ENCODE results near the gene SVIL. TPM values are rescaled to one million over a fixed set of nuclear protein-coding genes. Genes with fewer than 3 reads are reported as not detected.

The SVIL gene
- total and polyA plus RNA-seq, 2 of the 13 experiments (the other 11 are each of a cell fraction or from before 2014, with no cell fraction given) = 3.9 to 12.1 TPM

DNA sequence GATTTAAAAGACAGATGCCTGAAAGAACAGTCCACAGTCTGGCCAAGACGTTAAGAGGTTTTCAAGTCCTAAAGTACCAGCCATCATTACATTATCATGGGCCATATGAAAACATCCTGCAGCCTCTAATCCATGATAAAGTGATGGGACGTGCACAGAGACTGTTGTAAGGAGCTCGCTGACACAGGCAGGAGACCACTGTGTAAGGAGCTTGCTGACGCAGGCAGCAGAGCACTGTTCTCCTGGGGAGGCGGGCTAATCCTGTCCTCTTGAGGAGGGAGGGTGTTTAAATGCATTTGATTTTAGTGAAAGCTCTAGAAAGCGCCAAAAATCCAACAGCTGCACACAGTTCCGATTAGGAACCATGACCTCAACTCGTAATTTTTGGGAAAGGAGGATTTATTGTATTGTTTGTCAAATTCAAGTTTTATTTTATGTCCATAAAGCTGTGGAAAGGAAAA lies 16.9 kb downstream of the SVIL start:
- intact Hi-C loops (cut with micrococcal nuclease; ENCODE audit: unreplicated experiment) (loop anchor here (1.0 kb wide), 1 partner anchor 17 kb away; no protein-coding TSS in a partner anchor), in situ Hi-C loops (cut with HindIII; ENCODE audit: extremely low pct_ligation_motif_present, low pct_unique_long_range_greater_than_20kb) (no loop called here)
- ChIA-PET CTCF (ENCODE audit: low intra/inter-chr PET ratio, low total read pairs) (no interaction called here), POLR2A (interaction anchor here (1.8 to 2.5 kb wide), 3 partner anchors 10 to 117 kb away, joined by 4 to 11 read pairs (median 10); no protein-coding TSS in a partner anchor)
- Histone ChIP-seq H3K4me3 (replicated peaks in 1 of 3; ENCODE audit: insufficient read depth in 1 of 3, low read depth in 2 of 3, low read length in 3 of 3) (peak overlapping the region in 2 of 3 experiments; percentile 67; a peak in 4 of 6 replicates), H4K20me1 (ENCODE audit: insufficient read depth, low read length) (no peaks in the 10 kb centered on the region), H2AFZ (ENCODE audit: low read length) (no peak overlapping the region), H3K36me3 (replicated peaks in 1 of 2; ENCODE audit: control insufficient read depth in 1 of 2, insufficient read depth in 2 of 2, low read length in 2 of 2) (no peaks in the 10 kb centered on the region), H3K27me3 (ENCODE audit: control insufficient read depth in 1 of 2, insufficient read depth in 2 of 2, low read length in 2 of 2) (no peaks in the 10 kb centered on the region), H3K9ac (ENCODE audit: insufficient read depth, low read depth, low read length) (peak overlapping the region; percentile 72), H3K27ac (ENCODE audit: extremely low read length, insufficient read depth, low read length) (peak overlapping the region; percentile 88), H3K4me2 (ENCODE audit: low read depth, low read length) (peak overlapping the region; percentile 89), H3K9me3 (ENCODE audit: low read length) (no peaks in the 10 kb centered on the region), H3K79me2 (ENCODE audit: insufficient read depth, low read length) (peaks cover 6% of the 10 kb centered on the region), H3K4me1 (ENCODE audit: insufficient read depth, low read length) (peaks cover 50% of the 10 kb centered on the region)
- 53% methylated on average over 8 of the region's 8 CpGs for WGBS (ENCODE audit: low lambda C conversion rate)
- DNase-seq (ENCODE audit: low spot score) (no peak), ATAC-seq (peak; percentile 14; the same call in 2 of the 3 replicates), FAIRE-seq (no peak)
- no TSS peak for BruUV-seq (replicated peaks)
- TF ChIP-seq, protein P1, sequence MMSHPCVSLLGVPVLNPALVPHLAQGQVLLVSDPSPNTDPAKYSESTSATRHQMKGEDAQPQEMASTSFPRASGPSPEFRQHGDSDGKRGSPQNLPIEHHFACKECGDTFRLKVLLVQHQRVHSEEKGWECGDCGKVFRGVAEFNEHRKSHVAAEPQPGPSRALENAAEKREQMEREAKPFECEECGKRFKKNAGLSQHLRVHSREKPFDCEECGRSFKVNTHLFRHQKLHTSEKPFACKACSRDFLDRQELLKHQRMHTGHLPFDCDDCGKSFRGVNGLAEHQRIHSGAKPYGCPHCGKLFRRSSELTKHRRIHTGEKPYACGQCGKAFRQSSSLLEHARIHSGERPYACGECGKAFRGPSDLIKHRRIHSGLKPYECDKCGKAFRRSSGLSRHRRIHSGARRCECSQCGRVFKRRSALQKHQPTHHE (CRISPR knock-in tag; IDR thresholded peaks at IDR 0.05; ENCODE audit: borderline replicate concordance) = no peak
- TF ChIP-seq ZNF143 (CRISPR knock-in tag; IDR thresholded peaks at IDR 0.05) = no peak
- no peak for TF ChIP-seq PAX8 (CRISPR knock-in tag; IDR thresholded peaks at IDR 0.05; ENCODE audit: borderline replicate concordance)
- no peak for TF ChIP-seq ZNF570 (CRISPR knock-in tag; IDR thresholded peaks at IDR 0.05; ENCODE audit: borderline replicate concordance)
- TF ChIP-seq GRHL1 (CRISPR knock-in tag; conservative IDR thresholded peaks at IDR 0.05) = no peak
- TF ChIP-seq ARHGAP35 (CRISPR knock-in tag; IDR thresholded peaks at IDR 0.05; ENCODE audit: borderline replicate concordance) = no peak
- TF ChIP-seq ZNF382 (CRISPR knock-in tag; IDR thresholded peaks at IDR 0.05; ENCODE audit: borderline replicate concordance) = no peak
- TF ChIP-seq NR1H2 (CRISPR knock-in tag; IDR thresholded peaks at IDR 0.05; ENCODE audit: borderline replicate concordance, low read depth) = no peak
- no peak for TF ChIP-seq PLRG1 (conservative IDR thresholded peaks at IDR 0.05)
- TF ChIP-seq, protein P2, sequence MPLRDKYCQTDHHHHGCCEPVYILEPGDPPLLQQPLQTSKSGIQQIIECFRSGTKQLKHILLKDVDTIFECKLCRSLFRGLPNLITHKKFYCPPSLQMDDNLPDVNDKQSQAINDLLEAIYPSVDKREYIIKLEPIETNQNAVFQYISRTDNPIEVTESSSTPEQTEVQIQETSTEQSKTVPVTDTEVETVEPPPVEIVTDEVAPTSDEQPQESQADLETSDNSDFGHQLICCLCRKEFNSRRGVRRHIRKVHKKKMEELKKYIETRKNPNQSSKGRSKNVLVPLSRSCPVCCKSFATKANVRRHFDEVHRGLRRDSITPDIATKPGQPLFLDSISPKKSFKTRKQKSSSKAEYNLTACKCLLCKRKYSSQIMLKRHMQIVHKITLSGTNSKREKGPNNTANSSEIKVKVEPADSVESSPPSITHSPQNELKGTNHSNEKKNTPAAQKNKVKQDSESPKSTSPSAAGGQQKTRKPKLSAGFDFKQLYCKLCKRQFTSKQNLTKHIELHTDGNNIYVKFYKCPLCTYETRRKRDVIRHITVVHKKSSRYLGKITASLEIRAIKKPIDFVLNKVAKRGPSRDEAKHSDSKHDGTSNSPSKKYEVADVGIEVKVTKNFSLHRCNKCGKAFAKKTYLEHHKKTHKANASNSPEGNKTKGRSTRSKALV (CRISPR knock-in tag; IDR thresholded peaks at IDR 0.05) = no peak
- TF ChIP-seq, protein P3, sequence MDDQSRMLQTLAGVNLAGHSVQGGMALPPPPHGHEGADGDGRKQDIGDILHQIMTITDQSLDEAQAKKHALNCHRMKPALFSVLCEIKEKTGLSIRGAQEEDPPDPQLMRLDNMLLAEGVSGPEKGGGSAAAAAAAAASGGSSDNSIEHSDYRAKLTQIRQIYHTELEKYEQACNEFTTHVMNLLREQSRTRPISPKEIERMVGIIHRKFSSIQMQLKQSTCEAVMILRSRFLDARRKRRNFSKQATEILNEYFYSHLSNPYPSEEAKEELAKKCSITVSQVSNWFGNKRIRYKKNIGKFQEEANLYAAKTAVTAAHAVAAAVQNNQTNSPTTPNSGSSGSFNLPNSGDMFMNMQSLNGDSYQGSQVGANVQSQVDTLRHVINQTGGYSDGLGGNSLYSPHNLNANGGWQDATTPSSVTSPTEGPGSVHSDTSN (CRISPR knock-in tag; IDR thresholded peaks at IDR 0.05; ENCODE audit: borderline replicate concordance) = no peak
- no peak for TF ChIP-seq SOX13 (IDR thresholded peaks at IDR 0.05)
- TF ChIP-seq SOX13 (CRISPR knock-in tag; conservative IDR thresholded peaks at IDR 0.05 in 1 of 2, IDR thresholded peaks at IDR 0.05 in 1 of 2) = no peak
- TF ChIP-seq HMG20B (CRISPR knock-in tag; conservative IDR thresholded peaks at IDR 0.05) = no peak
- no peak for TF ChIP-seq STAT5B (CRISPR knock-in tag; IDR thresholded peaks at IDR 0.05)
